GM21423 (cell line): ENCODE results near the gene DNAH12.
"Not testable (repeated sequence)": the region's sequence is repeated elsewhere in the genome, so short reads cannot be mapped to it uniquely, and the experiment has no call there.

Source experiments
- ATAC-seq: cut with Tn5 transposase; IDR thresholded peaks from one replicate; pipeline ENCODE4 v1.9.1; 2021; ENCODE audit warnings: mild to moderate bottlenecking, moderate library complexity; ENCODE audit not compliant: unreplicated experiment

The DNAH12 gene

DNA sequence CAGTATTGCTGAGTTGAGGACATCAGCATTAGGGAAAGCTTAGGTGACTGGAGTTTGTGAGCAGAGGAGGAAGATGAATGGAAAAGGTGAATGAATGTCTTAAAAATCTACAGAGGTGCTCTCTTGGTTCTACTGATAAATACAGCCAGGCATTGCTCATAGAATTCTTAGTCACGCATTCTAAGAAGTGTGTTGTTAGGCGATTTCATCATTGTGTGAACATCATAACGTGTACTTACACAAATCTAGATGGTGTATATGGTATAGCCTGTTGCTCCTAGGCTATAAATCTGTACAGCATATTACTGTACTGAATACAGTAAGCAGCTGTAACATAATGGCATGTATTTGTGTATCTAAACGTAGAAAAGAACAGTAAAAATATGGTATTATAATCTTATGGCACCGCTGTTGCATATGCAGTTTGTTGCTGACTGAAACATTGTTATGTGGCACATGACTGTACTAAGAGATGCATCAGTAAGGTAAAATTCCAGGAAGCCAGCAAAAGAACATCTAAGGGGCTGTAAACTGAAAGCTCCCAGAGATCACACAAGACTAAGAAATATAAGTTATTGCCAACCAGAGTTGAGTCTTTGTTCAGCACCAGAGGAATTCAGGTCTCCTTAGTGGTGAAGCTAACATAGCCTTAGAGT is 208.7 kb downstream of the DNAH12 start:
- ATAC-seq, result no peak

DNA sequence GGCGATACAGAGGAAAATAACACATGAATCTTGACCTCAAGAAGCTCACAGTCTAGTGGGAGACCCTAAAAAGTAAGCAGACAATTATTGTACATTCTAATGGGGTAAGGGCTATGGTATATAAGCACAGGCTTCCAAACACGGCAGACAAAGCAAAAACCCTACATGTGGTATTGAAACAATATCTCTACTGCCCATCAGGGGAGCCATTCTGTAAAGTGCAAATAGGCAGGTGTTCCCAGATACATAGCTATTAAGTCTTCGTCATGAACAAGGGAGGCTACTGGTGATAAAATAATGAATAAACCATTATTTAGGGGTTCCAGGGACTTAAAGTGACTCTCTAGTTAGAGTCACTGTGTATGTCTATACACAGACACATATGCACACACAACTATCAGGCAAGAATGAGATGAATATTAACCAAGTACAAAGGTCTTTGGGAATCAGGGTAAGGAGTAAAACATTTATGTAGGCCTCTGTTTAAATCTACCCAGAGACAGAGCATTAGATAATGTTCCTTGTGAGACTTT is 213.0 kb downstream of the DNAH12 start:
- ATAC-seq, result no peak

DNA sequence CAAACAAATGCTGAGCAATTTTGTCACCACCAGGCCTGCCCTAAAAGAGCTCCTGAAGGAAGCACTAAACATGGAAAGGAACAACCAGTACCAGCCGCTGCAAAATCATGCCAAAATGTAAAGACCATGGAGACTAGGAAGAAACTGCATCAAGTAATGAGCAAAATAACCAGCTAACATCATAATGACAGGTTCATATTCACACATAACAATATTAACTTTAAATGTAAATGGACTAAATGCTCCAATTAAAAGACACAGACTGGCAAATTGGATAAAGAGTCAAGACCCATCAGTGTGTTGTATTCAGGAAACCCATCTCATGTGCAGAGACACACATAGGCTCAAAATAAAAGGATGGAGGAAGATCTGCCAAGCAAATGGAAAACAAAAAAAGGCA is 217.6 kb downstream of the DNAH12 start:
- not testable (repeated sequence) for ATAC-seq

- no peak for ATAC-seq
These were observed 229.9 kb downstream of the DNAH12 start for GRCh38 chr3:57314204-57314603.

GRCh38 chr3:57309769-57310360 is 234.3 kb downstream of the DNAH12 start:
- ATAC-seq, result no peak

DNA sequence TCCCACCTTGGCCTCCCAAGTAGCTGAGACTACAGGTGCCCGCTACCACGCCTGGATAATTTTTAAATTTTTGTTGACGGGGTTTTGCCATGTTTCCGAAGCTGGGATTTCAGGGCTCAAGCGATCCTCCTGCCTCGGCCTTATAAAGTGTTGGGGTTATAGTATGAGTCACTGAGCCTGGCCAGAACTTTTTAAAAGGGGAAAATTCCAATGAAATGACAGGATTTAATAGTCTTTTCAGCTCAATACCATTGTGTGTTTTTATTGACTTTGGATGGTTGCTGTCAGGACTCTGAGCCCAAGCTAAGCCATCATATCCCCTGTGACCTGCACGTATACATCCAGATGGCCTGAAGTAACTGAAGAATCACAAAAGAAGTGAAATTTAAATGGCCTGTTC is 240.6 kb downstream of the DNAH12 start:
- not testable (repeated sequence) for ATAC-seq

DNA sequence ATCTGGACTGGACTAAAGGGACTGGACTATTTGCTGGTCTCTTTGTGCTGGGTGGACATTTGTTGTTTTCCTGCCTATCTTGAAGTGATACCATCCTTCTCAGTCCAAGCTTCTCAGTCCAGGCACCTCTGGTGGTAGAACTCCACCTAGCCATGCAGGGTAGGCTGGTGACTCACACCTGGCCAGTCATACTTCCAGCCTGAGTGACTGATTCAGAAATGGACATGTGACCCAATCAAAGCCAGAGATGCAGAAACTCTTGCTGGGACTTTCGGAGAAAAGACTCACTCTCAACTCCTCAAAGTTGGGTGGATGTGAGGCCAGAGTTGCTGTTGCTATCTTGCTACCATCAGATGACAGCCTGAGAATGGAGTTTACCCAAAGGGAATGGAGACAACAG is 246.1 kb downstream of the DNAH12 start:
- ATAC-seq, result no peak

GRCh38 chr3:57292897-57293526 is 251.1 kb downstream of the DNAH12 start:
- no peak for ATAC-seq

DNA sequence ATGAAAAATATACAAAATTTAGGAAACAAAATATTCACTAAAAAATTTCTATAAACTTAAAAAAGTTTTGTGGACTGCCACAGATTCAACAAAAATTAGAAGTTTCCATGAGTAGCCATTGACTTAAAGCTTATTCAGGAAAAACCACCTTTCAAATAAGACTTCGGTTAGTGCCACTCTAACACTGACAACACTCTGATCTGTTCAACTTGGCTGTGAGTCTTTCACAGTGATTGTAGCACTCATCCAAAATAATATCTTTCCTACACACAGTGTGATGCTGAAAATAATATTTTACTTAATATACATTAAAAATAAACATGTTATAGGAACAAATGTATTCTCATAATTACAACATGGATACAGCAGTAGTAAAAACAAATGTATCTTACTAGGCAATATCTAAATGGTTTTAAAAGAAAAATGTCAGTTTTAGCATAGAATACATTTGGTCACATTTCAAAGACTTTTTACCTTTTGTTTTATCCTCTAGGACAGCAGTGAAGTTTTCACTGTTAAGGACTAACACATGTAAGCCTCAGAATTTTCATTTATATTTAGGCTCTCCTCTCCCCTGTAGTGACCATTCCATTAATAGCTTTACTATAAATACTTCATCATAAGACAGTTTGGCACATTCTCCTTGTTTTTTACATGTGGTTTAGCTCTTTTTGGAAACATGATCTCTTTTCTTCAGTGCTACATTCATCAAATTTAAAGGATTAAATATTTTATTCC is 251.8 kb downstream of the DNAH12 start, which contains the start of gene ASB14:
Gene ASB14, minus strand, starts transcription at position 527 of the 738 bp plus-strand sequence. CDS start 652 bp downstream, outside the sequence.
- no peak for ATAC-seq

- ATAC-seq, result no peak
These were observed 255.7 kb downstream of the DNAH12 start for GRCh38 chr3:57288403-57288802.

DNA sequence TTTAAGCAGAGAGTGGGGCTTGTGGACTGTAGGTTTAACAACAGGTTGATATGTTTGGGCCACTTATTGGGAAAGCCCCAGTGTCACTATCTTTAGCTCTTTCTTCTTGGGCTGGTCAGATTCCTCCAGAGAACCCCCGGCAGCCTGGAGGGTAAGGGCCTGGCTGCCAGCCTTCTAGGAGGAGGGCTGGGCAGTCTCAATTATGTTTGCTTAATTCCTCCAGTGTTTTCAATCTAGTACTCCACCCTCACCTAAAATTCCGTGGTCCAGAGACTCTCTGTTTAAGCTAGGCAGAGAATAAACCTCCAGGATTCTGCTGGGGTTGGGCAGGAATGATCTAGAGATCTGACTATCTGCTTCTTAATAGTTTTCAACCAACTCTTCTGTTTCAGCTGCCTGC is 256.9 kb downstream of the DNAH12 start:
- no peak for ATAC-seq

DNA sequence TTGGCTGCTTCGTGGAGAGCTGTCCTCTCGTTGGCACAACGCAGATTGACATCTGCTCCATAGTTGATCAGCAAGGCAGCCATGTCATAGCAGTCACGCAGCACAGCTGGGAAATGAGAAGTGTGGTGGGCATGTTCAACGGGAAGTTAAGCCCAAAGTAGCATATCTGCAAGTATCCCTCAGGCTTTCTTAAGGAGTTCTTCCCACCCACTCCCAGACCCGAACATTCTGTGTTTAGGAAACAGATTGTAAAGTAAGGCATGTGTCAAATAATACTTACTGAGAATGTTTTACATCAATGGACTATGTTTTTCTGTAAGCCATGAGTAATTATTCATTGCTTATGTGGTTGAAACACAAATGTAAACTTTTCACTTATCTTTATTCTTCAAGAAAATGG is 260.8 kb downstream of the DNAH12 start:
- no peak for ATAC-seq

DNA sequence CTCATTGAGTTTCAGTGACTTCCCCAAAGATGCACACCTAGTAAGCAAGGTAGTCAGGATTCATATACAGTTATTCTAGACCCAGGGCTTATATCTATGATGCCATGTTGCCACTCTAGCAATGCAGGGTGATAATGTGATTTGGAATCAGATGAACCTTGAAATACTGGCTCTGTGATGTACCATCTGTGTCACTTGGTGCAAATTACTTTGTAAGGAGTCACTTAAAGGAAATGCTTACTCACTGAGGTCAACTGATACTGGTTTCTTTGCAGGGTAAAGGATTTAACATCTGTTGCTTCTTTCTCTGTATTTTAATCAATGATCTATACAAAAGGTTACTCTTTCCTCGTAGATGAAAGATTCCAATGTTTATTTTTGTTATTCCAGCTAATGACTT is 262.4 kb downstream of the DNAH12 start:
- ATAC-seq, result no peak

DNA sequence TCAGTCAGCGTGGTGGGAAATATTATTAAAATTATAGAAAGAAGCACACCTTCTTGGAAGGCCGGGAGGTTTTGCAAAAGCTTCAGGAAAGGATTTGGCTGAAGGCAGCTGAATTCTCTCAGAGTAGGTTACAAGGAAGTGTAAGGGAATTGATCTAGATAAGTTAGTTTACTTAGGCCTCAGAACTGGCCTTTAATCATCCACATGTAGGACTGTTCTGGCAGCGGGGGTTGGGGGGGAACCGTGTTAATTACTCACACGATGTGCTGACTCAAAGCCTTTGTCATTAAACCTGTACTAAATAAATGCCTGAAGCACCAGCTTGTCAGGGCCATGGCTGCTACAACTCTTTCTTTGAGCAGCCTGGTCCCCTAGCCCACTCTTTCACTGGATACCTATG is 264.5 kb downstream of the DNAH12 start:
- no peak for ATAC-seq

GRCh38 chr3:57278237-57278636 is 265.9 kb downstream of the DNAH12 start:
- ATAC-seq, result no peak

DNA sequence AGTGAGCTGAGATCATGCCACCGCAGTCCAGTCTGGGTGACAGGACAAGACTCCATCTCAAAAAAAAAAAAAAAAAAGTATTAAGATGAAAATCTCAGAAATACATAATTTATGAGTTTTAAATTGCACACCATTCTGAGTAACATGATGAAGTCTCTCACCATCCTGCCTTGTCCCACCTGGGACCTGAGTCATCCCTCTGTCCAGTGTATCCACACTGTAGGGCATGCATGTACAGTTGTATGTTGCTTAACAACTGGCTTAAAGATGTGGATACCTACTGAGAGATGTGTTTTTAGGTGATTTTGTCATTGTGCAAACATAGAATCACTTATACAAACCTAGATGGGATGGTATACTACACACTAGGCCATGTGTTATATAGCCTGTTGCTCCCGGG is 268.8 kb downstream of the DNAH12 start:
- no peak for ATAC-seq

DNA sequence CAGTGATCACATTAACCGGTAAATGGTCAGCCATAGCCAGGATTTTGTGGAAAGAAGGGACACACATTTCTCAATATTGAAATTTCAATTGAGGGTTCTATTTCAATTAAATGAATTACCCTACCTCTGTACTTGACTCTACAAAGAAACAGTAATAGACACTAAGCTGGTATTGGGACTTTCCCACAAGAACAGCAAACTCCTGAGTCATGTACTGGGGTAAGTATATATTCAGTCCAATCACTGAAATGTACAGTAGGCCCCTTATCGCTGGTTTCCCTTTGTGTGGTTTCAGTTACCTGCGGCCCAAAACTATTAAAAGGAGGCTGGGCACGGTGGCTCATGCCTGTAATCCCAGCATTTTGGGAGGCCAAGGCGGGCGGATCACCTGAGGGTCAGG is 269.3 kb downstream of the DNAH12 start:
- no peak for ATAC-seq

DNA sequence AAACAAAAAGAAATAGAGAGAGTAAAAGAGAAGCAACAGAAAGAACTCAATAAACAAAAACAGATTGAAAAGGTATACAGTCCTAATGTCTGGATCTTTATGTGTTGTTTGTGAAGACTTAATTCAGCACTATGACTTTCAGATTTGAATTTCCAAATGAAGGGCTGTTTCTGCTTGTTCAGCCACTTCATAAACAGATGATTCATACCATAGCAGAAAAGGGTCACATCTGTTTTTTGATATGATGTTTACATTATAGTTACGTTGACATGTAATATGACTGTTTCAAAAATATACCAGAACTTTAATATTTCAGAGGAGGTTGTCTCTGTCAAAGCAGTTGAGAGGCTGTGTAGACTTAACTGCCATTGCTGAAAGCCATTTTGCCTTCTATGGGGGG is 275.7 kb downstream of the DNAH12 start:
- ATAC-seq, result no peak

DNA sequence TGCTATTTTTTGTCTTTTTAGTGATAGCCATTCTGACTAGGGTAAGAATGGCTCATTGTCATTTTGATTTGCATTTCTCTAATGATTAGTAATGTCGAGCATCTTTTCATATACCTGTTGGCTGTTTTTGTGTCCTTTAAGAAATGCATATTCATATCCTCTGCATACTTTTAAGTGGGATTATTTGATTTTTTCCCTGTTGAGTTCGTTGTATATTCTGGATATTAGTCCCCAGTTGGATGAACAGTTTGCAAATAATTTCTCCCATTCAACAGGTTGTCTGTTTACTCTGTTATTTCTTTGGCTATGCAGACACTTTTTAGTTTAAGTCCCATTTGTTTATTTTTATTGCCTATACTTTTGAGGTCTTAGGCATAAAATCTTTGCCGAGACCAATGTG is 282.2 kb downstream of the DNAH12 start:
- ATAC-seq, result no peak

DNA sequence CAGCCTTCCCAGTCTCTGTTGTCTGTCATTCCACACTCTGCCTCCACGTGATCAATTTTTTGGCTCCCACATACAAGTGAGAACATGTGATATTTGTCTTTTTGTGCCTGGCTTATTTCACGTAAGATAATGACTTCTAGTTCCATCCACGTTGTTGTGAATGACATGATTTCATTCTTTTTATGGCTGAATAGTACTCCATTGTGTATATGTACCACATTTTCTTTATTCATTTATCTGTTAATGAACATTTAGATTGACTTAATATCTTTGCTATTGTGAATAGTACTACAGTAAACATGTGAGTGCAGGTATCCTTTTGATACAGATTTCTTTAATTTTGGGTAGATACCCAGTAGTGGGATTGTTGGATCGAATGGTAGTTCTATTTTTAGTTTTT is 283.0 kb downstream of the DNAH12 start:
- ATAC-seq, result no peak

DNA sequence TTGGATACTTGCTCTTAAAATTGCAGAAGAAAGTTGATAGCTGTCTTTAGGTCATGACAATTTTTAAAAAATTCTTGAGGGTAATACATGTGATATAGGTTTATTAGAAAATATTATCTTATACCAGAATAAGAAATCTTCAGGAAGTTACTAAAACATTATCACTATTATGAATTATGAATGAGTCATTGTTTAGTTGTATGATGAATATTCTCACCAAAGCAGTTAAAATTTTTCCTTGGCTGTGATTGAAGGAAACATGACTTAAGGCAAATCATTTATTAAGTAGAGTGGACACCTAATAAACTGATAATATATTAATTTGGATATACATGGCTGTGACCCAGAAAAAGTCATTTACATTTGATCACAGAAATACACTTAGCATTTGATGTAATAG is 286.5 kb downstream of the DNAH12 start:
- no peak for ATAC-seq
